DOHH2 (cell line): ENCODE measurements around the gene CCKAR.
A peak's percentile ranks its signal among the peaks of the same experiment; 100 is the strongest.

ENCODE experiments used
- H3F3A ChIP-seq: fragments of 200-600 bp; sonication (generic), shearing (Covaris generic); 2 replicates; pipeline ENCODE4 v1.6.0; 2016; ENCODE audit warnings: antibody characterized with exemption, mild to moderate bottlenecking; ENCODE audit not compliant: control insufficient read depth, insufficient read depth
- H3K27ac ChIP-seq: fragments of 200-600 bp; sonication (generic); 2 replicates; pipeline ENCODE4 v1.5.1; 2014; ENCODE audit warnings: low read depth, mild to moderate bottlenecking, low read length, moderate library complexity
- H3K27me3 ChIP-seq: fragments of 200-600 bp; sonication (generic); 2 replicates; pipeline ENCODE4 v1.6.1; 2014; ENCODE audit warnings: mild to moderate bottlenecking, low read length, mixed read lengths; ENCODE audit not compliant: control insufficient read depth
- H3K36me3 ChIP-seq: fragments of 200-600 bp; sonication (generic); 2 replicates; pipeline ENCODE4 v1.6.1; 2014; ENCODE audit warnings: mild to moderate bottlenecking, low read length, moderate library complexity, mixed read lengths; ENCODE audit not compliant: control insufficient read depth
- H3K4me1 ChIP-seq: fragments of 200-600 bp; sonication (generic); 2 replicates; pipeline ENCODE4 v1.6.1; 2014; ENCODE audit warnings: mild to moderate bottlenecking, low read length, mixed read lengths; ENCODE audit not compliant: control insufficient read depth
- H3K4me2 ChIP-seq: fragments of 200-600 bp; sonication (generic); 2 replicates; pipeline ENCODE4 v1.6.0; 2014; ENCODE audit warnings: mild to moderate bottlenecking, low read length, moderate library complexity
- H3K4me3 ChIP-seq: fragments of 200-600 bp; sonication (generic); 2 replicates; pipeline ENCODE4 v1.5.1; 2014; ENCODE audit warnings: mild to moderate bottlenecking, low read length, mixed read lengths
- H3K79me2 ChIP-seq: fragments of 200-600 bp; sonication (generic); 2 replicates; pipeline ENCODE4 v1.6.1; 2014; ENCODE audit warnings: mild to moderate bottlenecking, low read length, mixed read lengths; ENCODE audit not compliant: control insufficient read depth
- H3K9me2 ChIP-seq: fragments of 200-600 bp; sonication (generic); replicated peaks from 2 replicates; pipeline ENCODE4 v1.6.1; 2014; ENCODE audit warnings: mild to moderate bottlenecking, low read length, mixed read lengths; ENCODE audit not compliant: control insufficient read depth
- H3K9me3 ChIP-seq: fragments of 200-600 bp; sonication (generic); 2 replicates; pipeline ENCODE4 v1.6.1; 2014; ENCODE audit warnings: antibody characterized with exemption, low read length, mixed read lengths; ENCODE audit not compliant: control insufficient read depth, insufficient read depth
- H4K20me1 ChIP-seq: fragments of 200-600 bp; sonication (generic); 2 replicates; pipeline ENCODE4 v1.6.0; 2014; ENCODE audit warnings: low read depth, mild to moderate bottlenecking, antibody characterized with exemption, low read length, moderate library complexity; ENCODE audit not compliant: control insufficient read depth, insufficient read depth
- EZH2phosphoT487 ChIP-seq: fragments of 200-600 bp; sonication (generic); IDR thresholded peaks from 2 replicates; pipeline ENCODE4 v1.6.1; 2017; ENCODE audit warnings: borderline replicate concordance, mild to moderate bottlenecking, antibody characterized with exemption, low read length, moderate library complexity, mixed read lengths
- TF ChIP-seq, protein P1 (sequence below): fragments of 200-600 bp; sonication (generic); IDR thresholded peaks from one replicate; pipeline ENCODE4 v1.5.1; 2014; ENCODE audit warnings: antibody characterized with exemption, mild to moderate bottlenecking, low read depth, low read length; ENCODE audit not compliant: poor library complexity, severe bottlenecking

The CCKAR gene

DNA sequence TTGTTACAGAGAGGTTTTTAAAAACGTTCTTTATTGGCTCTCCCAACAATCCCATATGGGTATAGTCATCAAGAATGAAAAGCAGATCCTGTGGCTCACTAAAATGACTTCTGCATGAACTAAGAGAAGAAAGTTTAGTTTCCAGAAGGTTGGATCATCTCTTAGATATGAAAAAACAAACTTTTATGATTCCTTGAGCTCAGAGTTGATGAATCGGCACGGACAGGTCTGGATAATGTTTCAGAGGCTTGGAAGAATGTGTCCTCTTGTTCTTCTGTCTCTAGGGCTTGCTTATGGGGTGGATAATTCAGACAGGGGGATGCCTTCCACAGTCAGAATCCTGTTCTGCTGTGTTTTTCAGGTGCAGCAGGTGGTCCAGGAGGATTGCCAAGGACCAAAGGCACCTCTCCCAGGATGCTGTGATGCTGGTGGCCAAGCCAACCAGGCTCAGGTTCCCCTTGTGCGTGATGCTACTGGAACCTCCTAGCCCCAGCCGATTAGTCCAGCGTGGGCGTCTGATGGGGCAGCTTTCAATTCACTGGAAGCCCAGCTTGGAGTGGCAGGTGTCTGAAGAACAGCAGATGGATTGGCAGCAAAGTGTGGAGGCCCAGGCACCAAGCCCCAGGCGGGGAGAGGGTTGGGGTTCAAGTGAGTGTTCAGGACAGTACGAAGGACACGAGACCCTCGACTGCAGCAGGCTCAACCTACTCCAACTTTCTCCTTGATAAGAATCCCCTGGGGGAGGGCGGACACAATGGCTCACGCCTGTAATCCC is 30.3 kb downstream of the CCKAR start:
- H3K79me2 ChIP-seq, result no peaks in the 10 kb centered on the region
- peaks cover 3% of the 10 kb centered on the region; the same call in 1 of the 2 replicates for H3F3A ChIP-seq
- peaks cover 6% of the 10 kb centered on the region for H3K9me3 ChIP-seq
- peaks cover 13% of the 10 kb centered on the region for H3K4me1 ChIP-seq
- no peak overlapping the region for H3K4me2 ChIP-seq
- no peaks in the 10 kb centered on the region for H4K20me1 ChIP-seq
- no peaks in the 10 kb centered on the region for H3K27me3 ChIP-seq
- no peak overlapping the region for H3K27ac ChIP-seq
- TF ChIP-seq EZH2phosphoT487, result no peak
- TF ChIP-seq, protein P1, sequence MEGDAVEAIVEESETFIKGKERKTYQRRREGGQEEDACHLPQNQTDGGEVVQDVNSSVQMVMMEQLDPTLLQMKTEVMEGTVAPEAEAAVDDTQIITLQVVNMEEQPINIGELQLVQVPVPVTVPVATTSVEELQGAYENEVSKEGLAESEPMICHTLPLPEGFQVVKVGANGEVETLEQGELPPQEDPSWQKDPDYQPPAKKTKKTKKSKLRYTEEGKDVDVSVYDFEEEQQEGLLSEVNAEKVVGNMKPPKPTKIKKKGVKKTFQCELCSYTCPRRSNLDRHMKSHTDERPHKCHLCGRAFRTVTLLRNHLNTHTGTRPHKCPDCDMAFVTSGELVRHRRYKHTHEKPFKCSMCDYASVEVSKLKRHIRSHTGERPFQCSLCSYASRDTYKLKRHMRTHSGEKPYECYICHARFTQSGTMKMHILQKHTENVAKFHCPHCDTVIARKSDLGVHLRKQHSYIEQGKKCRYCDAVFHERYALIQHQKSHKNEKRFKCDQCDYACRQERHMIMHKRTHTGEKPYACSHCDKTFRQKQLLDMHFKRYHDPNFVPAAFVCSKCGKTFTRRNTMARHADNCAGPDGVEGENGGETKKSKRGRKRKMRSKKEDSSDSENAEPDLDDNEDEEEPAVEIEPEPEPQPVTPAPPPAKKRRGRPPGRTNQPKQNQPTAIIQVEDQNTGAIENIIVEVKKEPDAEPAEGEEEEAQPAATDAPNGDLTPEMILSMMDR, result no peak
- H3K9me2 ChIP-seq, result no peaks in the 10 kb centered on the region
- H3K36me3 ChIP-seq, result no peaks in the 10 kb centered on the region
- H3K4me3 ChIP-seq, result no peak overlapping the region

GRCh38 chr4:26459054-26459755 is 31.1 kb downstream of the CCKAR start:
- no peaks in the 10 kb centered on the region for H4K20me1 ChIP-seq
- TF ChIP-seq, protein P1, result peak; percentile 70
- TF ChIP-seq EZH2phosphoT487, result no peak
- H3F3A ChIP-seq, result peaks cover 3% of the 10 kb centered on the region; the same call in 1 of the 2 replicates
- H3K36me3 ChIP-seq, result no peaks in the 10 kb centered on the region
- no peaks in the 10 kb centered on the region for H3K79me2 ChIP-seq
- H3K27ac ChIP-seq, result no peak overlapping the region
- H3K9me3 ChIP-seq, result peaks cover 6% of the 10 kb centered on the region
- no peak overlapping the region for H3K4me3 ChIP-seq
- H3K27me3 ChIP-seq, result no peaks in the 10 kb centered on the region
- H3K4me1 ChIP-seq, result peaks cover 13% of the 10 kb centered on the region
- no peaks in the 10 kb centered on the region for H3K9me2 ChIP-seq
- peak overlapping the region; percentile 52 for H3K4me2 ChIP-seq

GRCh38 chr4:26458157-26458561 is 32.1 kb downstream of the CCKAR start:
- Histone ChIP-seq H3K4me3 (no peak overlapping the region), H3K9me2 (no peaks in the 10 kb centered on the region), H3K27me3 (no peaks in the 10 kb centered on the region), H4K20me1 (no peaks in the 10 kb centered on the region), H3K27ac (no peak overlapping the region), H3F3A (peaks cover 3% of the 10 kb centered on the region; the same call in 1 of the 2 replicates), H3K9me3 (no peaks in the 10 kb centered on the region), H3K4me2 (peak overlapping the region; percentile 12), H3K36me3 (no peaks in the 10 kb centered on the region), H3K4me1 (peaks cover 13% of the 10 kb centered on the region), H3K79me2 (no peaks in the 10 kb centered on the region)
- TF ChIP-seq EZH2phosphoT487, result no peak
- TF ChIP-seq, protein P1, result no peak
